ENCODE measurements around the gene CS.

The CS gene

DNA sequence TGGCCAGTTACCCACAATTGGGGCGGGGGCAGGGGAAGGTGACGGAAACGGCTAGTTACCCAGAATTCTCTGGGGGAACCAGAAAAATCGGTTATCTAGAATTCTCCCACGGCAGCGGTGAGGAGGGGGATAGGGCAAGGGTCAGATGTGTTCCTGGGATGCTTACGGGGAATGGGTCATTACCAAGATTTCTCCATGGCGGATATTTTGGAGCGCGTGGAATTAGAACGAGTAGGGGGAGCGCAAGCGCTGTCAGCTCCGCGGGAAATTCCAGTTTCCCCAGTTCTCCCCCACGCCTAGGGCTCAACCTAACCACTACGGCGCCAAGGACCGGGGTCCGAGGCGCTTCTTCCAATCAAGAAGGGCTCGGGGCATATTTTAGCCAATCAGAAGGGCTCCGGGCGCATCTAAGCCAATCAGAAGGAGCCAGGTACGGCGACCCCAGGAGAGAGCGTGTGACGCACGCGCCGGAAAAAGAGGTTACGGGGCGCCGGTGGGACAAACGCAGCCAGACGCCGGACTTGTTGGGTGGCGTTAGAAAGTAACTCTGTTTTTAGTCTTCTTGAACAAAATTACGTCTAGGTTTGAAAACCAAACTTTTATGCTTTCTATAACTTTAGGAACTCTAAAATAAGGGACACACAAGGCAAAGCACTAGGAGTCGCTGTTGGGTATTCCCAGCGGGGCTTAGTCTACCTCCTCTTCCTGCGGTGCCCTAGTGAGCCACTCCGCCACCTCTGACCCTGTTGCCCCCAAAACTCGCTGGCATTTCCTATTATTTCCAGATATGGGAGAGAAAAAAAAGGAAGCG, 33.8 kb upstream of the CS start, which contains the start of gene PAN2:
Gene PAN2, minus strand, starts transcription at position 322 of the 811 bp plus-strand sequence. CDS start 906 bp downstream, outside the sequence.
- H3K36me3 ChIP-seq (ENCODE audit: control insufficient read depth, low read length) = peaks cover 22% of the 10 kb centered on the region
- H3K4me2 ChIP-seq (ENCODE audit: low read length) = peak within 1 kb of the TSS; percentile 99
- H3K27ac ChIP-seq (ENCODE audit: low read depth, low read length) = peak within 1 kb of the TSS; percentile 88
- H3K4me3 ChIP-seq (ENCODE audit: low read length) = peak within 1 kb of the TSS; percentile 94
- TF ChIP-seq, protein P1, sequence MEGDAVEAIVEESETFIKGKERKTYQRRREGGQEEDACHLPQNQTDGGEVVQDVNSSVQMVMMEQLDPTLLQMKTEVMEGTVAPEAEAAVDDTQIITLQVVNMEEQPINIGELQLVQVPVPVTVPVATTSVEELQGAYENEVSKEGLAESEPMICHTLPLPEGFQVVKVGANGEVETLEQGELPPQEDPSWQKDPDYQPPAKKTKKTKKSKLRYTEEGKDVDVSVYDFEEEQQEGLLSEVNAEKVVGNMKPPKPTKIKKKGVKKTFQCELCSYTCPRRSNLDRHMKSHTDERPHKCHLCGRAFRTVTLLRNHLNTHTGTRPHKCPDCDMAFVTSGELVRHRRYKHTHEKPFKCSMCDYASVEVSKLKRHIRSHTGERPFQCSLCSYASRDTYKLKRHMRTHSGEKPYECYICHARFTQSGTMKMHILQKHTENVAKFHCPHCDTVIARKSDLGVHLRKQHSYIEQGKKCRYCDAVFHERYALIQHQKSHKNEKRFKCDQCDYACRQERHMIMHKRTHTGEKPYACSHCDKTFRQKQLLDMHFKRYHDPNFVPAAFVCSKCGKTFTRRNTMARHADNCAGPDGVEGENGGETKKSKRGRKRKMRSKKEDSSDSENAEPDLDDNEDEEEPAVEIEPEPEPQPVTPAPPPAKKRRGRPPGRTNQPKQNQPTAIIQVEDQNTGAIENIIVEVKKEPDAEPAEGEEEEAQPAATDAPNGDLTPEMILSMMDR (IDR thresholded peaks at IDR 0.05; ENCODE audit: low read depth, low read length, poor library complexity, severe bottlenecking) = peak; percentile 65
- no peak for TF ChIP-seq EZH2phosphoT487 (IDR thresholded peaks at IDR 0.05; ENCODE audit: borderline replicate concordance, low read length)
- H3K4me1 ChIP-seq (ENCODE audit: control insufficient read depth, low read length) = peaks cover 57% of the 10 kb centered on the region
- H4K20me1 ChIP-seq (ENCODE audit: control insufficient read depth, insufficient read depth, low read depth, low read length) = no peaks in the 10 kb centered on the region
- peaks cover 33% of the 10 kb centered on the region for H3K79me2 ChIP-seq (ENCODE audit: control insufficient read depth, low read length)
- H3K9me3 ChIP-seq (ENCODE audit: control insufficient read depth, insufficient read depth, low read length) = no peaks in the 10 kb centered on the region
- peaks cover 23% of the 10 kb centered on the region for H3F3A ChIP-seq (ENCODE audit: control insufficient read depth, insufficient read depth)
- H3K9me2 ChIP-seq (replicated peaks; ENCODE audit: control insufficient read depth, low read length) = no peaks in the 10 kb centered on the region
- no peaks in the 10 kb centered on the region for H3K27me3 ChIP-seq (ENCODE audit: control insufficient read depth, low read length)

DNA sequence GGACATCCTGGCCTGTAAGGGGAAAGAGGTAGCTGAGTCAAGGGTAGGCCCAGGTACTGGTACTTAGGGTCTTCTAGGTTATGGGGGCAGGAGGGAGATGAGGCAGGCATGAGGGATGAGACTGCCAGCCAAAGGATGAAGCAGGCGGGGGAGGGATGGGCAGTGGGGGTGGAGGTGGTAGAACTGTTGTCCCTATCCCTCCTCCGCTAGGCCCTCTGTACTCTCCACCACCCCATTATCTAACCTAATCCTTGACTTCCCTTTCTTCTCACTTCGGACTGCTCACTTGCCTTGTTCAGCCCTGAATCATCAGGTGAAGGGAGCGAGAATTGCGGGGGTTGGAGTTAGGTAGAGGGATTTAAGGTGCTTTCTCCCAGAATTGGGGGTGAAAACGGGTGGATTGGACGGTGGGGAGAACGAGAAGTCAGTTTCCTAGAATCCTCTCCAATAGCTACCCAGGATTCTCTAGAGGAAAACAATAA, 33.1 kb upstream of the CS start:
- peaks cover 27% of the 10 kb centered on the region for H3K36me3 ChIP-seq (ENCODE audit: control insufficient read depth, low read length)
- peaks cover 17% of the 10 kb centered on the region for H3F3A ChIP-seq (ENCODE audit: control insufficient read depth, insufficient read depth)
- no peaks in the 10 kb centered on the region for H3K9me2 ChIP-seq (replicated peaks; ENCODE audit: control insufficient read depth, low read length)
- peaks cover 51% of the 10 kb centered on the region for H3K4me1 ChIP-seq (ENCODE audit: control insufficient read depth, low read length)
- H3K9me3 ChIP-seq (ENCODE audit: control insufficient read depth, insufficient read depth, low read length) = no peaks in the 10 kb centered on the region
- TF ChIP-seq, protein P1 (IDR thresholded peaks at IDR 0.05; ENCODE audit: low read depth, low read length, poor library complexity, severe bottlenecking) = no peak
- no peak for TF ChIP-seq EZH2phosphoT487 (IDR thresholded peaks at IDR 0.05; ENCODE audit: borderline replicate concordance, low read length)
- peak overlapping the region; percentile 94 for H3K4me3 ChIP-seq (ENCODE audit: low read length)
- peak overlapping the region; percentile 99 for H3K4me2 ChIP-seq (ENCODE audit: low read length)
- H3K27ac ChIP-seq (ENCODE audit: low read depth, low read length) = peak overlapping the region; percentile 88
- no peaks in the 10 kb centered on the region for H3K27me3 ChIP-seq (ENCODE audit: control insufficient read depth, low read length)
- peaks cover 31% of the 10 kb centered on the region for H3K79me2 ChIP-seq (ENCODE audit: control insufficient read depth, low read length)
- no peaks in the 10 kb centered on the region for H4K20me1 ChIP-seq (ENCODE audit: control insufficient read depth, insufficient read depth, low read depth, low read length)

DNA sequence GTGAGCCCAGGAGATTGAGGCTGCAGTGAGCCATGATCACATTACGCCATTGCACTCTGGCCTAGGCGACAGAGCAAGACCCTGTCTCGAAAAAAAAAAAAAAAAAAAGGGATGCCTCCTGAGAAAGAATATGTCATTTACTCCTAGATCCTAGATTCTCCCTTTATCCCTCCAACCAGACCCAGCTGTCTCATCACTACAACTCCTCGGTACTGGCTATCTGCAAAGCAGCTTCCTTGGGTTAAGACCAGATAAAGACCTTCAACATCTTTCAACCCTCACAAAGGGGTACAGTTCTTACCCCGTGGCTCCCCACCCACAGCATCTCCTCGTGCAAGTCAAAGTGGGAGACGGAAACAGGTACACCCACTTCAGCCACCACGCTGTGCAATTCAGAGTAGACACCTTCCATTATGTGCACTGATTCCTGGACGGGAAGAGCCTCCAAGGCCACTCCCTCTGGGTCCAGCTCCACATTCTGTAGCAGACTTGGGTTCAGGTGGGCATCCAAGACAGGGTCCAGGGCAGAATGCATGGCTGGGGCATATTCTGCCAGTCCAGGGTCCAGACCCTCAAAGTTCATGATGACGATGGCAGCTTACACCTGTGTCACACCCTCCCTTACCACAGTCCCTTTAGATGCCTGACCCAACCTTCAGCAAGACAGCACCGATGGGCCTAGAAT, 32.5 kb upstream of the CS start:
- Histone ChIP-seq H3K27ac (ENCODE audit: low read depth, low read length) (peak overlapping the region; percentile 88), H3K4me1 (ENCODE audit: control insufficient read depth, low read length) (peaks cover 45% of the 10 kb centered on the region), H3K9me2 (replicated peaks; ENCODE audit: control insufficient read depth, low read length) (no peaks in the 10 kb centered on the region), H3K4me2 (ENCODE audit: low read length) (peak overlapping the region; percentile 99), H3K79me2 (ENCODE audit: control insufficient read depth, low read length) (peaks cover 30% of the 10 kb centered on the region), H3K27me3 (ENCODE audit: control insufficient read depth, low read length) (no peaks in the 10 kb centered on the region), H3F3A (ENCODE audit: control insufficient read depth, insufficient read depth) (peaks cover 11% of the 10 kb centered on the region), H4K20me1 (ENCODE audit: control insufficient read depth, insufficient read depth, low read depth, low read length) (no peaks in the 10 kb centered on the region), H3K4me3 (ENCODE audit: low read length) (peak overlapping the region; percentile 94), H3K9me3 (ENCODE audit: control insufficient read depth, insufficient read depth, low read length) (no peaks in the 10 kb centered on the region), H3K36me3 (ENCODE audit: control insufficient read depth, low read length) (peaks cover 33% of the 10 kb centered on the region)
- no peak for TF ChIP-seq EZH2phosphoT487 (IDR thresholded peaks at IDR 0.05; ENCODE audit: borderline replicate concordance, low read length)
- TF ChIP-seq, protein P1 (IDR thresholded peaks at IDR 0.05; ENCODE audit: low read depth, low read length, poor library complexity, severe bottlenecking) = no peak
